Epithelial cell of esophagus (primary cell): ENCODE measurements around the gene HRH2.

Experiments used
- DNase-seq: peaks from one replicate; pipeline ENCODE4 v3.0.0; 2010; ENCODE audit warnings: low read depth
- H3K4me3 ChIP-seq: 2 replicates; pipeline ENCODE4 v1.5.1; 2011; ENCODE audit warnings: mild to moderate bottlenecking, low read length, control low read depth
- TF ChIP-seq, protein P1 (sequence below): IDR thresholded peaks from 2 replicates; pipeline ENCODE4 v1.5.1; 2011; ENCODE audit warnings: low read depth, mild to moderate bottlenecking, low read length, control low read depth, inconsistent platforms; ENCODE audit not compliant: insufficient read depth; ENCODE audit errors: missing control alignments

HRH2 gene

DNA sequence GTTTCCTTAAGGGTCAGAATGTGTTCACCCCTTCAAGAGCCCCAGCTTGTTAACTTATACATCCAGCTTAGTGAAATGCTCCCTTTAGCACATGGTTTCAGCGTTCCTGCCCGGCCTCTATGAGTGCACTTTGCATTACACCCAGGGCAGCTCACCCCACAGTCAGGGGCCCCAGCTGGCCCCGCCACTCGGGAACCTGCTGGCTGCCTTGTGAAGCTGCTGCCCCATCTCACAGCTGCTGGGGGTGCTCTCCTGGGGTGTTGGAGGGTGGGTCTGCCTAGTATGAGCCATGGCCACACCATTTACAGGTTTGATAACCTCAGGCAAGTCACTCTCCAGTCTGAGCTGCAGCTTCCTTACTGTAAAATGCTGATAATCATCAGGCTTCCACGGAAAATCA lies 32.2 kb downstream of the HRH2 start:
- no peak overlapping the region for H3K4me3 ChIP-seq

GRCh38 chr5:175690586-175690985 lies 32.7 kb downstream of the HRH2 start:
- TF ChIP-seq, protein P1, sequence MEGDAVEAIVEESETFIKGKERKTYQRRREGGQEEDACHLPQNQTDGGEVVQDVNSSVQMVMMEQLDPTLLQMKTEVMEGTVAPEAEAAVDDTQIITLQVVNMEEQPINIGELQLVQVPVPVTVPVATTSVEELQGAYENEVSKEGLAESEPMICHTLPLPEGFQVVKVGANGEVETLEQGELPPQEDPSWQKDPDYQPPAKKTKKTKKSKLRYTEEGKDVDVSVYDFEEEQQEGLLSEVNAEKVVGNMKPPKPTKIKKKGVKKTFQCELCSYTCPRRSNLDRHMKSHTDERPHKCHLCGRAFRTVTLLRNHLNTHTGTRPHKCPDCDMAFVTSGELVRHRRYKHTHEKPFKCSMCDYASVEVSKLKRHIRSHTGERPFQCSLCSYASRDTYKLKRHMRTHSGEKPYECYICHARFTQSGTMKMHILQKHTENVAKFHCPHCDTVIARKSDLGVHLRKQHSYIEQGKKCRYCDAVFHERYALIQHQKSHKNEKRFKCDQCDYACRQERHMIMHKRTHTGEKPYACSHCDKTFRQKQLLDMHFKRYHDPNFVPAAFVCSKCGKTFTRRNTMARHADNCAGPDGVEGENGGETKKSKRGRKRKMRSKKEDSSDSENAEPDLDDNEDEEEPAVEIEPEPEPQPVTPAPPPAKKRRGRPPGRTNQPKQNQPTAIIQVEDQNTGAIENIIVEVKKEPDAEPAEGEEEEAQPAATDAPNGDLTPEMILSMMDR: no peak
- DNase-seq: no peak
- H3K4me3 ChIP-seq: no peak overlapping the region

More for the DNA sequence above, 32.2 kb downstream of the HRH2 start:
- TF ChIP-seq, protein P1: no peak
- no peak for DNase-seq

GRCh38 chr5:175691761-175692160 lies 33.9 kb downstream of the HRH2 start:
- TF ChIP-seq, protein P1: no peak
- DNase-seq: no peak
- no peak overlapping the region for H3K4me3 ChIP-seq

DNA sequence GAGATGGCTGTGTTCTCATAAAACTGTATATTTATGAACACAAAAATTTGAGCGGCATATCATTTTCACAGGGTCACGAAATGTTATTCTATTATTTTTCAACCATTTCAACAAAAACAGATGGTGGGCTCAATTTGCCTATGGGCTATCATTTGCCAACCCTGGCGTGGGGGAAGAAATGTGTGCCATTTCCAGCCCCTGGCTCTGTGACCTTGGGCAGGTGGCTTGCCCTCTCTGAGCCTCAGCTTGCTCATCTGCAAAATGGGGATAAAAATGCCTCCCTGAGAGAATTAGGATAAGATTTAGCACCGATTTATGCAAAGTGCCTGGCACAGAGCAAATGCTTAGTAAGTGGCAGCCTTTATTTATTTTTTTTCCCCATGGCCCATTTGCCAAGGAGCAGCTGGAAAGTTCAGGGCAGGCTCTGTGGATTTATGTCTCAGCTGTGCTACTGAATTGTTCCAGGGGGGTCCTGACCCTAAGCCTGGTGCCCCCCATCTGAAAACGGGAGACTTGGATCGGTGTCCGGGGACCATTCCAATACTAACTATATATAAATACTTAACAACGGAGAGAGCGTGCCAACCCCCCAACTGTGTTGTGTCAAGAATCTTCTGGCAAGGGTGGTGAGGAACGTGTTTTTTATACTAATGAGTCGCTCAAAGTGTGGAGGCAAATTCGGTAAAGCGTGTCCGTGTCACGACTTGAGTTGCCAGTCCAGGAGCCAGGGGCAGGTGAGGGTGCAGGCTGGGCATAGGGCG lies 34.5 kb downstream of the HRH2 start:
- no peak for DNase-seq
- H3K4me3 ChIP-seq: no peak overlapping the region
- TF ChIP-seq, protein P1: no peak

DNA sequence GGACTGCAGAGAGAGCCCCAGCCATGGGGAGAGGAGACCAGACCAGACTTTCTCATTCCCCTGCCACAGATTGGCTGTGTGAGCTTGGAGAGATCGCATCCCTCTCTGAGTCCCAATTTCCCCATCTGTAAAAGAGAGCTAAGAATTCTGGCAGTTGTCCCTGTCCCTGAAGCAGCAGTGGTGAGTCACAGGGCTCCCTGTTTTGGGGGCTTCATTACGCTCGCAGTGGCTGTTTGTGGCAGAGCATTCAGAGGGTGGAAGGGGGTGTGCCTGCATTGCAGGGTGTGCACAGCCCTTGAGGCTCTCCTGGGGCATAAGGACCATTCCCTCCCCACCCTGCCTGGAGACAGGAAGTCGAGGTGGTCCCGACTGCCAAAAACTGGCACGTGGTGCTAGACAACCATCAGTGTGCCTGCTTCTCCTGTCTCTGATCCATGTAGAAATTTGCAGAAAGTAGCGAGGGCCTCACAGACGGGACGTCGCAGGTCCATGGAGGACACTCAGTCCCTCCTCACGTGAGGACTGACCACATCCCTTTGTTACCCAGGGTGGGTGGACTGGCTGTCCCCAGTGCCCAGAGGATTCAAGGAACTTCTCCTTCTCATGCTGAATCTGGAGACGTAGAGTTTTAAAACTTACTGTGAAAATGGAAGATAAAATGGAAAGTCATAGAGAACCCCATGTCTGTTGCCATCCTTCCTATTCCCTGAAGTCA lies 35.3 kb downstream of the HRH2 start:
- TF ChIP-seq, protein P1: no peak
- no peak overlapping the region for H3K4me3 ChIP-seq
- DNase-seq: no peak

GRCh38 chr5:175693741-175694140 lies 35.9 kb downstream of the HRH2 start:
- TF ChIP-seq, protein P1: no peak
- no peak for DNase-seq
- H3K4me3 ChIP-seq: no peak overlapping the region
